H1 (cell line): ENCODE measurements around the gene NRP2.

ENCODE experiments used
- CEBPB ChIP-seq: IDR thresholded peaks from 2 replicates; pipeline ENCODE4 v1.6.1; 2012; ENCODE audit warnings: low read depth, low read length
- RBBP5 ChIP-seq: IDR thresholded peaks from 2 replicates; pipeline ENCODE4 v1.7.1; 2012; ENCODE audit warnings: low read depth, mild to moderate bottlenecking, inconsistent platforms, low read length, moderate library complexity, borderline replicate concordance

- TF ChIP-seq CEBPB (no peak), RBBP5 (no peak)
These were observed 153.6 kb downstream of the NRP2 start for GRCh38 chr2:205835923-205836322.
